Lower leg skin (tissue), 4 donors: ENCODE results near the gene CSRP1. TPM values are rescaled to one million over a fixed set of nuclear protein-coding genes. Genes with fewer than 3 reads are reported as not detected.

Experiments used
- DNase-seq, 2 donors: peaks; one replicate each; pipeline ENCODE4 v3.0.0-alpha.2; 2019; ENCODE audit warnings: low spot score in 2 of 2
- H3K4me3 ChIP-seq: fragments of 200-600 bp; sonication (generic); 2 replicates; pipeline ENCODE4 v1.5.1; 2017; ENCODE audit warnings: mild to moderate bottlenecking, low read depth; ENCODE audit not compliant: poor library complexity, severe bottlenecking
- POLR2A ChIP-seq, 2 donors: fragments of 450-650 bp; IDR thresholded peaks; one replicate each; pipeline ENCODE4 v1.6.1; 2016 to 2017; ENCODE audit warnings: antibody characterized with exemption in 2 of 2, mild to moderate bottlenecking in 1 of 2, moderate library complexity in 1 of 2
- WGBS, 2 donors: methylation state at CpG; one replicate each; pipeline ENCODE4 v1.1.5; 2018; 5-methylcytosine and 5-hydroxymethylcytosine counted together
- intact Hi-C: fragments of 100-400 bp; cut with DNase I; formaldehyde crosslinking; loops from one replicate; pipeline ENCODE4 v1.15.0; 2023; ENCODE audit warnings: low total_unique reads
- total RNA-seq, 4 donors: library from RNA; depleted of rRNA; stranded (reverse); fragments of >200 nt; gene quantifications; one replicate each; pipeline ENCODE4 v1.1.0, GENCODE V29; 2016
- TF ChIP-seq, protein P1 (sequence below), 3 donors: fragments of 450-650 bp; IDR thresholded peaks; one replicate each; pipeline ENCODE4 v1.5.1; 2016; ENCODE audit warnings: antibody characterized with exemption in 3 of 3, mild to moderate bottlenecking in 3 of 3, moderate library complexity in 2 of 3

The CSRP1 gene
- total RNA-seq, 4 donors from 2014 or later: 310 to 627 (median 401) TPM

DNA sequence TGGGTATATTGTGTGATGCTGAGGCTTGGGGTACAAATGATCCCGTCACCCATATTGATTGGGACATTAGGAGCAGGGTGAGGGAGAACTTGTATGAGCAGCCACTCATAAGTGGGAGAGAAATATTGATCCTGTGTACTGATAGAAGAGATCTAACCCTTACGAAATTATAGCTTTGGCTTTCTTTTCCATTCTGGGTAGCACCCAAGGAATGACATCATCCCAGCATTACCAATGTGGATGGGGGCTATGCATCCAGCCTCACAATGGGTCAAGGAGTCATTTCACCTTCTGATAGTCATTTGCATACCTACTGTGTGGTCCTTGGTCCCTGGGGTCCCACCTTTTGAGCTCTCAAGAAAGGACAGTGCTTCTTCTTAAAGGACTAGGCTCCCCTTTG, 30.1 kb upstream of the CSRP1 start:
- H3K4me3 ChIP-seq: no peak overlapping the region
- TF ChIP-seq, protein P1, sequence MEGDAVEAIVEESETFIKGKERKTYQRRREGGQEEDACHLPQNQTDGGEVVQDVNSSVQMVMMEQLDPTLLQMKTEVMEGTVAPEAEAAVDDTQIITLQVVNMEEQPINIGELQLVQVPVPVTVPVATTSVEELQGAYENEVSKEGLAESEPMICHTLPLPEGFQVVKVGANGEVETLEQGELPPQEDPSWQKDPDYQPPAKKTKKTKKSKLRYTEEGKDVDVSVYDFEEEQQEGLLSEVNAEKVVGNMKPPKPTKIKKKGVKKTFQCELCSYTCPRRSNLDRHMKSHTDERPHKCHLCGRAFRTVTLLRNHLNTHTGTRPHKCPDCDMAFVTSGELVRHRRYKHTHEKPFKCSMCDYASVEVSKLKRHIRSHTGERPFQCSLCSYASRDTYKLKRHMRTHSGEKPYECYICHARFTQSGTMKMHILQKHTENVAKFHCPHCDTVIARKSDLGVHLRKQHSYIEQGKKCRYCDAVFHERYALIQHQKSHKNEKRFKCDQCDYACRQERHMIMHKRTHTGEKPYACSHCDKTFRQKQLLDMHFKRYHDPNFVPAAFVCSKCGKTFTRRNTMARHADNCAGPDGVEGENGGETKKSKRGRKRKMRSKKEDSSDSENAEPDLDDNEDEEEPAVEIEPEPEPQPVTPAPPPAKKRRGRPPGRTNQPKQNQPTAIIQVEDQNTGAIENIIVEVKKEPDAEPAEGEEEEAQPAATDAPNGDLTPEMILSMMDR (IDR thresholded peaks at IDR 0.05): no peak
- no peak for TF ChIP-seq POLR2A (IDR thresholded peaks at IDR 0.05)
- no peak for DNase-seq
- intact Hi-C loops: no loop called here
- 58 to 74% methylated on average over 2 of the region's 2 CpGs for WGBS, 2 donors

DNA sequence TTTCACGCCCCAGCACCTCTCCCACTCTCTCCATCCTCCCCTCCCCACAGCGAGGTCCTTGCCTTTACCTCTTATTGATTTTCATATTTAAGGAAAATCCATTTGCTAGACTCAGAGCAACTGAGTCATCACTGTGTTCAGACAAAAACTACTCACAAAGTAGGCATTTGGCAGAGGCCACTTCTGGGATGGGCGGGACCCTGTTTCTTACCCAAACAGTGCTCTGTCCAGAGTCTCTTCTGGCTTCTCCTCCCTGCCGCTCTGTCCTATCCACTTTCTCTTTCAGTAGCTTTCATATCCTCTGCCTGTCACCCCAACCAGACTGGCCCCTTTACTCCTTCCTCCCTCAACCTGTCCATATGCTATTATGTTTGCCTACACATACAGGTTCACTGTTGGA, 29.6 kb upstream of the CSRP1 start:
- WGBS, 2 donors: 51 to 60% methylated on average over 4 of the region's 4 CpGs
- DNase-seq: peak; percentile 79 to 94
- TF ChIP-seq, protein P1 (IDR thresholded peaks at IDR 0.05): no peak
- TF ChIP-seq POLR2A (IDR thresholded peaks at IDR 0.05): no peak
- H3K4me3 ChIP-seq: no peak overlapping the region
- intact Hi-C loops: no loop called here

DNA sequence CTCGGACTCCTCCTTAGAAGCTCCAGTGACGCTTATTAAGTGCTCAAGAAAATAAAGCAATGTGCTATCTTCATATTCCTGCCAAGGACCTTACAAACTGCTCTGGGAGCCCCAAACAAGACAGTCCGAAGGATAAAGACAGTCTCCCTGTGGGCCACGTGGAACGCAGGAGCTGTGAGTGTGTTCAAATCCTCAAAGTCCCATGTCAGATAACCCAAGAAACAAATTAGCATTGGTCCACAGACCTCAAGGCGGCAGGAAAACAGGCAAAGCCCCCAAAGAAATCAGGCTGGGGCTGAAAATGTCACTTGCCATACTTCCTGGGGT, 29.0 kb upstream of the CSRP1 start:
- peak in 1 of 2 donors; percentile 82 for DNase-seq
- 64 to 66% methylated on average over 6 of the region's 6 CpGs for WGBS, 2 donors
- intact Hi-C loops: no loop called here

DNA sequence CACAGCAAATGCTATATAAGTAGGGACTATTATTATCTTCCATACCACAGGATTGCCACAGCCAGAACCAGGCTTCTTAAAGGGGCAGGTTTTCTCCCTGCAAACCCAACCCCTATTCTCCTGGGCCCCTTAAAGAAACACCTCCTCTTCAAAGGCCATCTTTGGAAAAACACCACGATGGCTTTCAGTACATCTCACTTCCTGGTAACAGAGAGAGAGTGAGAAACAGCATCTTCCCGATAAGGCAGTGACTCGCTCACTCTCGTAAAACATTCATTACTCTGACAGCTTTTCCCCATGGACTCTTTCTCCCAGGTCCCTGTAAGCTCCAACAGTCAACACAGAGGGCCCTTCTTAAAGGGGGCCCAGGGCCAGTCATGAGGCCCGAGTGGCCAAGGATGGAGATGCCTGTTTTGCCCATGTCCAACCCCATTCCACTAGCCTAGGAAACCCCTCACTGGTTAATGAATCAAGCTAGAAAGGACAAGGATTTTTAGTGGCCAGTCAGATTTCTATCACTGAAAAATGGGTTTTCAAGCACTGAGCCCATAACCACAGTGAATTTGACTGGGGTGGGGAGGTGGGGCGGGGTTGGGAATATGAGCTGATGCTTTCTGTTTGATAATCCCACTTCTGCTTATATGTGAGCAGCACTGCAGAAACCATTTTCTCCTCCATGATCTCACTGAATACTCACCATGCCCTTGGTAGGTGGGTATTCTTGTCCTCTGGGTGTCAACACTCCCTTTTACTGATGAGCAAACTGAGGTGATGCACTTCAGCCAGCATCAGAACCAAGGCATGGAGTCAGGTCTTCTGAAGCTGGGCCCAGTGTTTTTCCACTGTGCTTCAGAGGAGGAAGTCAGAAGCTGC, 28.4 kb upstream of the CSRP1 start:
- WGBS, 2 donors: 43 to 48% methylated on average over 6 of the region's 6 CpGs
- no peak overlapping the region for H3K4me3 ChIP-seq
- TF ChIP-seq, protein P1 (IDR thresholded peaks at IDR 0.05): no peak
- TF ChIP-seq POLR2A (IDR thresholded peaks at IDR 0.05): no peak
- intact Hi-C loops: no loop called here
- peak in 1 of 2 donors; percentile 59 for DNase-seq

More for the DNA sequence above, 29.0 kb upstream of the CSRP1 start:
- TF ChIP-seq, protein P1 (IDR thresholded peaks at IDR 0.05): no peak
- no peak for TF ChIP-seq POLR2A (IDR thresholded peaks at IDR 0.05)
- H3K4me3 ChIP-seq: no peak overlapping the region

DNA sequence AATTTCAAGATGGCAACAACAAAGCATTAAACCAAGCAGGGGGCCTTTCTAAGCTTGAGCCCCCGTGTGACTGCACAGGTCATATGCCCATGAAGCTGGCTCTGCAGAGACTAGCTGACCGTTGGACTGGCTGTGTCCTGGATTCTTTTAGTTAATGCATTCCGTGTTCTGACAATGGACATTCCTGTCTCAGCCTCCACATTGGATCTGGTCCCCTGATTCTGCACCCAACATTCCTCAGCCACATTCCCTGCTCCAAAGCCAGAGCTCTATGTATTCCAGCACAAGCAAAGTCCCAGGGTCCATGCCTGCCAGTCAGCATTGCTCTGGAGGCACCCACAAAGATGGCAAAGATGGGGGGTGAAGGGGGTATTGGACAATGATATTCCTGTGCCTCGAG, 26.9 kb upstream of the CSRP1 start:
- H3K4me3 ChIP-seq: no peak overlapping the region
- TF ChIP-seq POLR2A (IDR thresholded peaks at IDR 0.05): no peak
- TF ChIP-seq, protein P1 (IDR thresholded peaks at IDR 0.05): no peak
- WGBS, 2 donors: 76 to 81% methylated on average over 4 of the region's 4 CpGs
- DNase-seq: peak in 1 of 2 donors; percentile 53
- intact Hi-C loops: no loop called here
